K562 (cell line): ENCODE data around the gene SLC39A6. TPM values are rescaled to one million over a fixed set of nuclear protein-coding genes. Genes with fewer than 3 reads are reported as not detected.

Source experiments
- CBX3 ChIP-seq, 2 experiments: IDR thresholded peaks; 1 replicate in 1 of 2; 2 replicates in 1 of 2; pipeline ENCODE4 v1.6.1; 2012; ENCODE audit warnings: inconsistent platforms in 2 of 2, low read length in 2 of 2, borderline replicate concordance in 1 of 2, control low read depth in 1 of 2
- DDX20 ChIP-seq: fragments of 450-650 bp; IDR thresholded peaks from 2 replicates; pipeline ENCODE4 v1.6.1; 2016; ENCODE audit warnings: missing genetic modification characterization, low read depth, mild to moderate bottlenecking, missing compliant biosample characterization, moderate library complexity
- ELF2 ChIP-seq: fragments of 250-450 bp; sonication (Bioruptor Pico); IDR thresholded peaks from 2 replicates; pipeline ENCODE4 v1.5.0; 2021; ENCODE audit warnings: mild to moderate bottlenecking
- NELFE ChIP-seq: IDR thresholded peaks from 2 replicates; pipeline ENCODE4 v1.6.1; 2011; ENCODE audit warnings: mild to moderate bottlenecking; ENCODE audit not compliant: insufficient read depth, insufficient read length
- NFYB ChIP-seq: IDR thresholded peaks from 2 replicates; pipeline ENCODE4 v1.6.1; 2011; ENCODE audit warnings: mild to moderate bottlenecking, moderate library complexity; ENCODE audit not compliant: insufficient read length; ENCODE audit errors: extremely low read depth
- NR2C2 ChIP-seq, 2 experiments: fragments of 200-800 bp in 1 of 2; sonication (Bioruptor generic) in 1 of 2; sonication (generic) in 1 of 2; formaldehyde crosslinking in 1 of 2; IDR thresholded peaks; 2 replicates each; pipeline versions ENCODE4 v1.6.1 to v1.8.0; 2016 to 2022; ENCODE audit warnings: mild to moderate bottlenecking in 1 of 2, missing compliant biosample characterization in 1 of 2, missing genetic modification characterization in 1 of 2, missing genetic modification reagents in 1 of 2
- XRCC4 ChIP-seq: IDR thresholded peaks from one replicate; pipeline ENCODE4 v1.6.1; 2011; ENCODE audit not compliant: insufficient read depth, insufficient read length; ENCODE audit errors: extremely low read depth
- ZNF384 ChIP-seq: IDR thresholded peaks from 2 replicates; pipeline ENCODE4 v1.6.1; 2012; ENCODE audit warnings: low read depth, low read length, improper control_type of control experiment
- polyA plus RNA-seq, 8 experiments: library from polyadenylated mRNA; depleted of rRNA in 4 of 8; stranded (reverse) in 5 of 8; unstranded in 3 of 8; fragments of >200 nt; fragmentation: Nextera tagmentation in 2 of 8; fragmentation: Illumina TruSeq in 1 of 8; extraction: Ambion mirVana in 2 of 8; extraction: Trizol in 1 of 8; gene quantifications; 2 replicates each; pipeline versions ENCODE4 v1.2.1 to v1.2.3, GENCODE V29; 2011 to 2014; ENCODE audit warnings: inconsistent platforms in 1 of 8, missing spikeins in 1 of 8
- total RNA-seq, 7 experiments: library from RNA; depleted of rRNA in 6 of 7; stranded (reverse); fragments of >200 nt in 6 of 7; fragmentation: Illumina TruSeq in 2 of 7; extraction: Trizol in 2 of 7; gene quantifications; 2 replicates each; pipeline versions ENCODE4 v1.2.1 to v1.2.3, GENCODE V29; 2011 to 2021; ENCODE audit warnings: low replicate concordance in 1 of 7
- TF ChIP-seq, protein P1 (sequence below): fragments of 450-650 bp; IDR thresholded peaks from 2 replicates; pipeline ENCODE4 v1.6.1; 2016; ENCODE audit warnings: mild to moderate bottlenecking, moderate library complexity
- TF ChIP-seq, protein P2 (sequence below): fragments of 250-450 bp; sonication (Bioruptor Pico); IDR thresholded peaks from 2 replicates; pipeline ENCODE4 v1.9.0; 2021; ENCODE audit warnings: mild to moderate bottlenecking, inconsistent platforms
- TF ChIP-seq, protein P3 (sequence below): fragments of 250-450 bp; sonication (Bioruptor Pico); IDR thresholded peaks from 2 replicates; pipeline ENCODE4 v1.5.1; 2021; ENCODE audit warnings: mild to moderate bottlenecking

SLC39A6 gene
- total and polyA plus RNA-seq, 9 of the 15 experiments (the other 6 are each of a cell fraction or from before 2014, with no cell fraction given): 5.6 to 23.8 (median 17.4) TPM

DNA sequence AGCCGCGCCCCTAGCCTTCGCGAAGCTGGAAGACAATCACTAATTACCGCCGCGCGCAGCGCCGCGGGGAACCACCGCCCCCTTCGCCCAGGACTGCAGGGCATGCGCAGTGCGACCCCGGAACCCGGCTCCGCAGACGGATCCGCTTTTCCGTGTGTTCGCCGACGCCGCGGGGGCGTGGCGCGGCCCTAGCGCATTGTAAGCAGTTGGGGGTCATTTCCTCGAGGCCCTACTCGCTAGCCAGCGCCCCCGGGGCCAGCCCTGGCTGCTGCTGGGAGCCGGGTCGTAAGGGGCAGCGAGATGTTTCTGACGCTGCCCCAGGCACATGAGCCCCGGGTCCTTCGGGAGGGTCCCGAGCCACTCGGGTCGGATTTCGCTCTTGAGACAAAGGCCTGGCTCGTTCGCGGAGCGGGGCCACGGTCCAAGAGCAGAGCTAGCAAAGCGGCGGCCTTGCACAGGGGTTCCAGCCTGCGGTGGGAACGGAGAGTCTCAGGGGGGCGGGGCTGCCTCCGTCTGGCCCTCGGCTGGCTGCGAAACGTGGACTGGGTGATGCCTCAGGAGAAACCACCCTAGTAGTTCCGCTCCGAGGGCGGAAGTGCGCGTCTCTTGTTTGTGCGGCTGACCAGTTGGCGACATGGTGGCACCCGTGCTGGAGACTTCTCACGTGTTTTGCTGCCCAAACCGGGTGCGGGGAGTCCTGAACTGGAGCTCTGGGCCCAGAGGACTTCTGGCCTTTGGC lies at the start of gene SLC39A6, which contains the start of gene ELP2 (continued):
- TF ChIP-seq, protein P1, sequence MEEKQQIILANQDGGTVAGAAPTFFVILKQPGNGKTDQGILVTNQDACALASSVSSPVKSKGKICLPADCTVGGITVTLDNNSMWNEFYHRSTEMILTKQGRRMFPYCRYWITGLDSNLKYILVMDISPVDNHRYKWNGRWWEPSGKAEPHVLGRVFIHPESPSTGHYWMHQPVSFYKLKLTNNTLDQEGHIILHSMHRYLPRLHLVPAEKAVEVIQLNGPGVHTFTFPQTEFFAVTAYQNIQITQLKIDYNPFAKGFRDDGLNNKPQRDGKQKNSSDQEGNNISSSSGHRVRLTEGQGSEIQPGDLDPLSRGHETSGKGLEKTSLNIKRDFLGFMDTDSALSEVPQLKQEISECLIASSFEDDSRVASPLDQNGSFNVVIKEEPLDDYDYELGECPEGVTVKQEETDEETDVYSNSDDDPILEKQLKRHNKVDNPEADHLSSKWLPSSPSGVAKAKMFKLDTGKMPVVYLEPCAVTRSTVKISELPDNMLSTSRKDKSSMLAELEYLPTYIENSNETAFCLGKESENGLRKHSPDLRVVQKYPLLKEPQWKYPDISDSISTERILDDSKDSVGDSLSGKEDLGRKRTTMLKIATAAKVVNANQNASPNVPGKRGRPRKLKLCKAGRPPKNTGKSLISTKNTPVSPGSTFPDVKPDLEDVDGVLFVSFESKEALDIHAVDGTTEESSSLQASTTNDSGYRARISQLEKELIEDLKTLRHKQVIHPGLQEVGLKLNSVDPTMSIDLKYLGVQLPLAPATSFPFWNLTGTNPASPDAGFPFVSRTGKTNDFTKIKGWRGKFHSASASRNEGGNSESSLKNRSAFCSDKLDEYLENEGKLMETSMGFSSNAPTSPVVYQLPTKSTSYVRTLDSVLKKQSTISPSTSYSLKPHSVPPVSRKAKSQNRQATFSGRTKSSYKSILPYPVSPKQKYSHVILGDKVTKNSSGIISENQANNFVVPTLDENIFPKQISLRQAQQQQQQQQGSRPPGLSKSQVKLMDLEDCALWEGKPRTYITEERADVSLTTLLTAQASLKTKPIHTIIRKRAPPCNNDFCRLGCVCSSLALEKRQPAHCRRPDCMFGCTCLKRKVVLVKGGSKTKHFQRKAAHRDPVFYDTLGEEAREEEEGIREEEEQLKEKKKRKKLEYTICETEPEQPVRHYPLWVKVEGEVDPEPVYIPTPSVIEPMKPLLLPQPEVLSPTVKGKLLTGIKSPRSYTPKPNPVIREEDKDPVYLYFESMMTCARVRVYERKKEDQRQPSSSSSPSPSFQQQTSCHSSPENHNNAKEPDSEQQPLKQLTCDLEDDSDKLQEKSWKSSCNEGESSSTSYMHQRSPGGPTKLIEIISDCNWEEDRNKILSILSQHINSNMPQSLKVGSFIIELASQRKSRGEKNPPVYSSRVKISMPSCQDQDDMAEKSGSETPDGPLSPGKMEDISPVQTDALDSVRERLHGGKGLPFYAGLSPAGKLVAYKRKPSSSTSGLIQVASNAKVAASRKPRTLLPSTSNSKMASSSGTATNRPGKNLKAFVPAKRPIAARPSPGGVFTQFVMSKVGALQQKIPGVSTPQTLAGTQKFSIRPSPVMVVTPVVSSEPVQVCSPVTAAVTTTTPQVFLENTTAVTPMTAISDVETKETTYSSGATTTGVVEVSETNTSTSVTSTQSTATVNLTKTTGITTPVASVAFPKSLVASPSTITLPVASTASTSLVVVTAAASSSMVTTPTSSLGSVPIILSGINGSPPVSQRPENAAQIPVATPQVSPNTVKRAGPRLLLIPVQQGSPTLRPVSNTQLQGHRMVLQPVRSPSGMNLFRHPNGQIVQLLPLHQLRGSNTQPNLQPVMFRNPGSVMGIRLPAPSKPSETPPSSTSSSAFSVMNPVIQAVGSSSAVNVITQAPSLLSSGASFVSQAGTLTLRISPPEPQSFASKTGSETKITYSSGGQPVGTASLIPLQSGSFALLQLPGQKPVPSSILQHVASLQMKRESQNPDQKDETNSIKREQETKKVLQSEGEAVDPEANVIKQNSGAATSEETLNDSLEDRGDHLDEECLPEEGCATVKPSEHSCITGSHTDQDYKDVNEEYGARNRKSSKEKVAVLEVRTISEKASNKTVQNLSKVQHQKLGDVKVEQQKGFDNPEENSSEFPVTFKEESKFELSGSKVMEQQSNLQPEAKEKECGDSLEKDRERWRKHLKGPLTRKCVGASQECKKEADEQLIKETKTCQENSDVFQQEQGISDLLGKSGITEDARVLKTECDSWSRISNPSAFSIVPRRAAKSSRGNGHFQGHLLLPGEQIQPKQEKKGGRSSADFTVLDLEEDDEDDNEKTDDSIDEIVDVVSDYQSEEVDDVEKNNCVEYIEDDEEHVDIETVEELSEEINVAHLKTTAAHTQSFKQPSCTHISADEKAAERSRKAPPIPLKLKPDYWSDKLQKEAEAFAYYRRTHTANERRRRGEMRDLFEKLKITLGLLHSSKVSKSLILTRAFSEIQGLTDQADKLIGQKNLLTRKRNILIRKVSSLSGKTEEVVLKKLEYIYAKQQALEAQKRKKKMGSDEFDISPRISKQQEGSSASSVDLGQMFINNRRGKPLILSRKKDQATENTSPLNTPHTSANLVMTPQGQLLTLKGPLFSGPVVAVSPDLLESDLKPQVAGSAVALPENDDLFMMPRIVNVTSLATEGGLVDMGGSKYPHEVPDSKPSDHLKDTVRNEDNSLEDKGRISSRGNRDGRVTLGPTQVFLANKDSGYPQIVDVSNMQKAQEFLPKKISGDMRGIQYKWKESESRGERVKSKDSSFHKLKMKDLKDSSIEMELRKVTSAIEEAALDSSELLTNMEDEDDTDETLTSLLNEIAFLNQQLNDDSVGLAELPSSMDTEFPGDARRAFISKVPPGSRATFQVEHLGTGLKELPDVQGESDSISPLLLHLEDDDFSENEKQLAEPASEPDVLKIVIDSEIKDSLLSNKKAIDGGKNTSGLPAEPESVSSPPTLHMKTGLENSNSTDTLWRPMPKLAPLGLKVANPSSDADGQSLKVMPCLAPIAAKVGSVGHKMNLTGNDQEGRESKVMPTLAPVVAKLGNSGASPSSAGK: peak; percentile 85
- TF ChIP-seq NR2C2 (CRISPR knock-in tag; IDR thresholded peaks at IDR 0.05) (peak; percentile 75), NR2C2 (tag; IDR thresholded peaks at IDR 0.05) (peak; percentile 91), DDX20 (tag) (no peak), ZNF384 (no peak), ELF2 (CRISPR knock-in tag) (peak; percentile 87), NELFE (no peak), CBX3 (IDR thresholded peaks at IDR 0.05; ENCODE audit: borderline replicate concordance in 1 of 2, low read length in 2 of 2) (peak in 1 of 2 experiments; percentile 61; a peak in 1 of 3 replicates), NFYB (no peak), XRCC4 (no peak)
- TF ChIP-seq, protein P2, sequence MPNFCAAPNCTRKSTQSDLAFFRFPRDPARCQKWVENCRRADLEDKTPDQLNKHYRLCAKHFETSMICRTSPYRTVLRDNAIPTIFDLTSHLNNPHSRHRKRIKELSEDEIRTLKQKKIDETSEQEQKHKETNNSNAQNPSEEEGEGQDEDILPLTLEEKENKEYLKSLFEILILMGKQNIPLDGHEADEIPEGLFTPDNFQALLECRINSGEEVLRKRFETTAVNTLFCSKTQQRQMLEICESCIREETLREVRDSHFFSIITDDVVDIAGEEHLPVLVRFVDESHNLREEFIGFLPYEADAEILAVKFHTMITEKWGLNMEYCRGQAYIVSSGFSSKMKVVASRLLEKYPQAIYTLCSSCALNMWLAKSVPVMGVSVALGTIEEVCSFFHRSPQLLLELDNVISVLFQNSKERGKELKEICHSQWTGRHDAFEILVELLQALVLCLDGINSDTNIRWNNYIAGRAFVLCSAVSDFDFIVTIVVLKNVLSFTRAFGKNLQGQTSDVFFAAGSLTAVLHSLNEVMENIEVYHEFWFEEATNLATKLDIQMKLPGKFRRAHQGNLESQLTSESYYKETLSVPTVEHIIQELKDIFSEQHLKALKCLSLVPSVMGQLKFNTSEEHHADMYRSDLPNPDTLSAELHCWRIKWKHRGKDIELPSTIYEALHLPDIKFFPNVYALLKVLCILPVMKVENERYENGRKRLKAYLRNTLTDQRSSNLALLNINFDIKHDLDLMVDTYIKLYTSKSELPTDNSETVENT: peak; percentile 51; the same call in 1 of the 2 replicates
- TF ChIP-seq, protein P3, sequence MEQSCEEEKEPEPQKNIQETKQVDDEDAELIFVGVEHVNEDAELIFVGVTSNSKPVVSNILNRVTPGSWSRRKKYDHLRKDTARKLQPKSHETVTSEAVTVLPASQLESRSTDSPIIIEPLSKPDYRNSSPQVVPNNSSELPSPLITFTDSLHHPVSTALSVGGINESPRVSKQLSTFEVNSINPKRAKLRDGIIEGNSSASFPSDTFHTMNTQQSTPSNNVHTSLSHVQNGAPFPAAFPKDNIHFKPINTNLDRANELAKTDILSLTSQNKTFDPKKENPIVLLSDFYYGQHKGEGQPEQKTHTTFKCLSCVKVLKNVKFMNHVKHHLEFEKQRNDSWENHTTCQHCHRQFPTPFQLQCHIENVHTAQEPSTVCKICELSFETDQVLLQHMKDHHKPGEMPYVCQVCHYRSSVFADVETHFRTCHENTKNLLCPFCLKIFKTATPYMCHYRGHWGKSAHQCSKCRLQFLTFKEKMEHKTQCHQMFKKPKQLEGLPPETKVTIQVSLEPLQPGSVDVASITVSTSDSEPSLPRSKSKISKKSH: no peak
